Ectodermal cell (in vitro differentiated cells): ENCODE measurements around the gene MARCHF5.
A peak's percentile ranks its signal among the peaks of the same experiment; 100 is the strongest.

ENCODE experiments used
- H3K27ac ChIP-seq: 2 replicates; pipeline ENCODE4 v1.7.0; 2013; ENCODE audit warnings: mild to moderate bottlenecking, low read depth, low read length; ENCODE audit not compliant: insufficient read depth, poor library complexity, severe bottlenecking
- H3K27me3 ChIP-seq: 2 replicates; pipeline ENCODE4 v1.7.0; 2013; ENCODE audit warnings: mild to moderate bottlenecking, low read length; ENCODE audit not compliant: insufficient read depth, control insufficient read depth, poor library complexity, severe bottlenecking
- H3K36me3 ChIP-seq: one replicate; pipeline ENCODE4 v1.7.0; 2013; ENCODE audit warnings: low read length; ENCODE audit not compliant: control insufficient read depth, insufficient read depth
- H3K4me1 ChIP-seq: one replicate; pipeline ENCODE4 v1.7.0; 2013; ENCODE audit warnings: low read length; ENCODE audit not compliant: control insufficient read depth, insufficient read depth
- H3K4me3 ChIP-seq: 2 replicates; pipeline ENCODE4 v1.7.0; 2013; ENCODE audit warnings: low read depth, low read length, control low read depth; ENCODE audit not compliant: insufficient read depth
- H3K9me3 ChIP-seq: 2 replicates; pipeline ENCODE4 v1.7.0; 2013; ENCODE audit warnings: mild to moderate bottlenecking, low read length, moderate library complexity; ENCODE audit not compliant: control insufficient read depth
- WGBS, 2 experiments: methylation state at CpG; one replicate each; pipeline ENCODE4 v1.1.7; 2013; ENCODE audit warnings: missing lambda C conversion rate in 2 of 2; 5-methylcytosine and 5-hydroxymethylcytosine counted together

The MARCHF5 gene

DNA sequence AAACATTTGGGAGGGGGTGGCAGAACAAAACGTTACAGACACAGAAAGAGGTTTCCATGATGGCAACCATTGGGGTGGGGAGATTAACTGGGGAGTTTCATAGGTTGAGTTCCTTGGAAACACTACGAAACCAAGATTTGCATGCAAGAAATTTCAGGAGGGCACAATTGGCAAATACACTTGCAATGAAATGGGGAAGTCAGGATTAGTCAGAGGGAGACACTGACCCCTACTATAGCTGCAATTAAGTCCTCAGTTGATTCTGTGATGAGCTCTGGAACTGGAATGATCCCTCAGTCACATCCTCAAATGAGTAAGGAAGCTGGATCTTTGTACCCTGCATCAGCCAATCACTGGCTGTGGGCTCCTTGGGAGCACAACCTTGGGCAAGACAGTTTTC, 22.2 kb upstream of the MARCHF5 start:
- 90 to 91% methylated on average over 2 of the region's 2 CpGs for WGBS, 2 experiments
- no peaks in the 10 kb centered on the region for H3K36me3 ChIP-seq

GRCh38 chr10:92274071-92274470, 16.9 kb upstream of the MARCHF5 start:
- no peaks in the 10 kb centered on the region for H3K36me3 ChIP-seq
- H3K4me1 ChIP-seq = no peaks in the 10 kb centered on the region
- WGBS, 2 experiments = 95 to 96% methylated on average over 3 of the region's 3 CpGs
- no peak overlapping the region for H3K4me3 ChIP-seq
- H3K27me3 ChIP-seq = no peaks in the 10 kb centered on the region
- H3K9me3 ChIP-seq = no peaks in the 10 kb centered on the region
- no peak overlapping the region for H3K27ac ChIP-seq

More for the DNA sequence above, 22.2 kb upstream of the MARCHF5 start:
- Histone ChIP-seq H3K27me3 (no peaks in the 10 kb centered on the region), H3K27ac (no peak overlapping the region), H3K9me3 (no peaks in the 10 kb centered on the region), H3K4me1 (no peaks in the 10 kb centered on the region), H3K4me3 (no peak overlapping the region)

GRCh38 chr10:92278996-92279696, 11.8 kb upstream of the MARCHF5 start:
- no peaks in the 10 kb centered on the region for H3K9me3 ChIP-seq
- H3K27ac ChIP-seq = no peak overlapping the region
- H3K4me3 ChIP-seq = no peak overlapping the region
- H3K27me3 ChIP-seq = no peaks in the 10 kb centered on the region
- 88 to 96% methylated on average over 4 of the region's 4 CpGs for WGBS, 2 experiments
- no peaks in the 10 kb centered on the region for H3K4me1 ChIP-seq
- no peaks in the 10 kb centered on the region for H3K36me3 ChIP-seq

DNA sequence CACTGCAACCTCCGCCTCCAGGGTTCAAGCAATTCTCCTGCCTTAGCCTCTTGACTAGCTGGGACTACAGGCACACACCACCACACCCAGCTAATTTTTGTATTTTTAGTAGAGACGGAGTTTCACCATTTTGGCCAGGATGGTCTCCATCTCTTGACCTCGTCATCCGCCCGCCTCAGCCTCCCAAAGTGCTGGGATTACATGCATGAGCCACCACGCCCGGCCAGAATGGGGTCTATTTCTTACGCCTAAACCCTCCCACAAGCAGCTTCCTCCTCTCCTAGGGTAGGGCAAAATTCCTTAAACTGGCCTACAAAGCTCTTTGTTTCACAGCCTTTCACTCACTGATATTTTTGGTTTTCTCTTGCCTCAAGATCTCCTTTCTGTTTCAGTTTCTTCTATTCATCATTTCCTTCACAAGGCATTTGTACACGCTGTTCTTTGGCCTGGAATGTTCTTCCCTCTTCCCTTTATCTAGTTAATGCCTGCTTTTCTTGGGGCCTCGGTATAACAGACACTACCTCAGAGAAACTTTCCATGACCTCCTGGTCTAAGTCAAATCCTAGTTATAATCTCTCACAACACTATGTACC, 6.8 kb upstream of the MARCHF5 start:
- no peaks in the 10 kb centered on the region for H3K36me3 ChIP-seq
- no peak overlapping the region for H3K27ac ChIP-seq
- 90 to 92% methylated on average over 10 of the region's 10 CpGs for WGBS, 2 experiments
- H3K9me3 ChIP-seq = no peaks in the 10 kb centered on the region
- H3K4me1 ChIP-seq = no peaks in the 10 kb centered on the region
- no peak overlapping the region for H3K4me3 ChIP-seq
- H3K27me3 ChIP-seq = no peaks in the 10 kb centered on the region

GRCh38 chr10:92290076-92290836, 711 bp upstream of the MARCHF5 start:
- peaks cover 4% of the 10 kb centered on the region for H3K4me1 ChIP-seq
- H3K27ac ChIP-seq = no peak overlapping the region
- peaks cover 6% of the 10 kb centered on the region for H3K27me3 ChIP-seq
- WGBS, 2 experiments = 0 to 1% methylated on average over 33 of the region's 33 CpGs
- H3K4me3 ChIP-seq = peak overlapping the region; percentile 93
- H3K36me3 ChIP-seq = peaks cover 4% of the 10 kb centered on the region
- no peaks in the 10 kb centered on the region for H3K9me3 ChIP-seq

- peak overlapping the region; percentile 89 for H3K27ac ChIP-seq
- H3K9me3 ChIP-seq = no peaks in the 10 kb centered on the region
- peaks cover 6% of the 10 kb centered on the region for H3K27me3 ChIP-seq
- peaks cover 4% of the 10 kb centered on the region for H3K36me3 ChIP-seq
- H3K4me3 ChIP-seq = peak overlapping the region; percentile 93
- H3K4me1 ChIP-seq = peaks cover 4% of the 10 kb centered on the region
- WGBS, 2 experiments = 0% methylated on average over 10 of the region's 10 CpGs
These were observed 574 bp downstream of the MARCHF5 start for GRCh38 chr10:92291616-92291865.

DNA sequence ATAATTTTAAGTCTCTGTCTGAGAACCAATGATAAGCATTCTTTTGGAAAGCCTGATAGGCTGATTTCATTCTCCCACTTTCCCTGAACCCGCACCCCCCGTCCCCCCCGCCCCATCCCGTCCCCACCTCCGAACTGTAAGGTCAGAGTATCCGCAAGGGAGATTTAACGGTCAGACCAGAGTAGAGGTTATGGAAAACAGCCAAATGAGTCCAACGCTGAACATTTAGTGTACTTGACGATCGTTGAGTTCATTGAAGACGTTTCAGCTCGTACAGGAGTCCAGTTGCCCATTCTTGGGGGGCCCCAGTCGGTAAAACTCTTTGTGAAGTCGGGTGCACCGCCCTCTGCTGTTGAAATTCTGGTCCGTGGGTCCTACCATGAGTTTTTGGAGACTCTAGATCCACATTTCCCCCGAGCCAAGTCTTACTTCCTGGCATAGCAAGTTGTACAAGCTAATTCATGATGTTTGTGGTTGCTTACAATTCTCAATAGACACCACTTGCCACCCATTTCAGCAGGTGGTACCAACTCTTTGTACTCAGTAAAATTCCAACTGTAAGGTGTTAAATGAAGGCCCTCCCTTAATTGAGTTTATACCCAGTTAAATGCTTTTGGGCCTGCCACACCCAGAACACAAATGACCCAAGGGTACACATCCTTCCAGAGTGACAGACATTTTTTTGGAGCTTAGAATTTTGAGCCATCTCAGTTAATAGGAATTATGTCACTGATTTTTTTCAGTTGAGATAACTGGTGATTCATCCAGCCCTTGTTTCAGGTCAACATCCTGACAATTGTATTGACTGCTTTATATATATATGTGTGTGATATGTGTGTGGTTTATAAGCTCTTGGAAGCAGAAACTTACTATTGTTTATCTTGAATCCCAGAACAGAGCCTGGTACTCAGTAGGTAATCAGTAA, 1.2 kb downstream of the MARCHF5 start:
- Histone ChIP-seq H3K4me1 (peaks cover 4% of the 10 kb centered on the region), H3K27me3 (peaks cover 6% of the 10 kb centered on the region), H3K36me3 (peaks cover 4% of the 10 kb centered on the region), H3K4me3 (peak overlapping the region; percentile 93), H3K9me3 (no peaks in the 10 kb centered on the region), H3K27ac (no peak overlapping the region)
- 2% methylated on average over 17 of the region's 17 CpGs for WGBS, 2 experiments

DNA sequence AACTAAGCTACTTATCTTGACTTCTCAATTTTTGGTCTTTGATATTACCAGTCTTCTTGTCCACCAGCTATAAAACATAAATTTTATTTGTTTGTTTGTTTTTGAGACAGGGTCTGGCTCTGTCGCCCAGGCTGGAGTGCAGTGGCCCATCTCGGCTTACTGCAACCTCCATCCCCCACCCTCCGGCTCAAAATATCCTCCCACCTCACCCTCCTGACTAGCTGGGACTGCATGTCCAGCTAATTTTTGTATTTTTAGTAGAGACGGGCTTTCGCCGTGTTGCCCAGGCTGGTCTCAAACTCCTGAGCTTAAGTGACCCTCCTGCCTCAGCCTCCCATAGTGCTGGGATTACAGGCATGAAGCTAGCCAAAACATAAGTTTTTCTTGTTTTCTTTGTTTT, 7.5 kb downstream of the MARCHF5 start:
- H3K27me3 ChIP-seq = no peaks in the 10 kb centered on the region
- H3K9me3 ChIP-seq = no peaks in the 10 kb centered on the region
- no peak overlapping the region for H3K4me3 ChIP-seq
- H3K36me3 ChIP-seq = no peaks in the 10 kb centered on the region
- no peak overlapping the region for H3K27ac ChIP-seq
- 93 to 96% methylated on average over 6 of the region's 6 CpGs for WGBS, 2 experiments
- H3K4me1 ChIP-seq = no peaks in the 10 kb centered on the region

DNA sequence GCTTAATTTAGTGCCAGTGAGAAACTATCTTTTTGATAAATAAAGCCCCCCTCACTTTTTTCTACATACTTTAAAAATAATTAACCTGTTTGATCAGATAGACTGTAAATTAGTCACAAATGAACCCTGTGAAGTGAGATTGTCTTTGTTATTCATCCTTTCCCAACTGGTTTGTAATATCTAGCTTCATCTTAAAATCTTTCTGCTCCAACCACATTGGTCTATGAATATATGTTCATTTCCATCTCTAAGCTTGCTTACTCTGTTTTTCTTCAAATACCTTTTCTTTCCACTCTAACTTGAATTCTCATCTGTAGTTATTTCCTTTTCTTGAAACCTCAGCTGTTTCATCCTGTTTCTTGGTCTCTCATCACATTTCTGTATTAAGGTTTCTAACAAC, 12.1 kb downstream of the MARCHF5 start:
- no peaks in the 10 kb centered on the region for H3K9me3 ChIP-seq
- H3K4me3 ChIP-seq = no peak overlapping the region
- no peak overlapping the region for H3K27ac ChIP-seq
- no peaks in the 10 kb centered on the region for H3K36me3 ChIP-seq
- no peaks in the 10 kb centered on the region for H3K27me3 ChIP-seq
- H3K4me1 ChIP-seq = peaks cover 5% of the 10 kb centered on the region

GRCh38 chr10:92304061-92304460, 13.1 kb downstream of the MARCHF5 start:
- WGBS, 2 experiments = 75 to 87% methylated on average over 1 of the region's 1 CpG

More at GRCh38 chr10:92304061-92304460, 13.1 kb downstream of the MARCHF5 start:
- Histone ChIP-seq H3K9me3 (no peaks in the 10 kb centered on the region), H3K27me3 (no peaks in the 10 kb centered on the region), H3K4me3 (no peak overlapping the region), H3K27ac (no peak overlapping the region), H3K4me1 (peaks cover 5% of the 10 kb centered on the region), H3K36me3 (no peaks in the 10 kb centered on the region)
